ENCODE measurements around the gene NEDD4.

DNA sequence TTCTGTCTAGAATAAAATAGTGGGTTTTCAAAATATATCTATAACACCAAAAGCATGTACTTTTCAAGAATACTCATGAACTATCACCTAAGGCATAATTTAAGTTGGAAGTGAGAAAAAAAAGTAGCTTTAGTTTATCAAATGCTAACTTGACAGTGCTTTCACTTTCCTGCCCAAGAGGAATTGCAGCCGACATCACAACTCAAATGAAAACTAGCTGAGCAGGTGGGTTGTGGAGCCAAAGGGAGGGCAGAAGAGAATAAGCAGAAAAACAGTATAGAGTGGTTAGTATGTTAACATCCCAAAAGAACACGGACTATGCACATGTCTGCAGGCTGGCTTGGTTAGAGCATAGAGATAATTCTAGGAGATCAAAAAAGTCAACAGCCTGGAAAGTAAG lies 120.9 kb downstream of the NEDD4 start:
- TF ChIP-seq, protein P1, sequence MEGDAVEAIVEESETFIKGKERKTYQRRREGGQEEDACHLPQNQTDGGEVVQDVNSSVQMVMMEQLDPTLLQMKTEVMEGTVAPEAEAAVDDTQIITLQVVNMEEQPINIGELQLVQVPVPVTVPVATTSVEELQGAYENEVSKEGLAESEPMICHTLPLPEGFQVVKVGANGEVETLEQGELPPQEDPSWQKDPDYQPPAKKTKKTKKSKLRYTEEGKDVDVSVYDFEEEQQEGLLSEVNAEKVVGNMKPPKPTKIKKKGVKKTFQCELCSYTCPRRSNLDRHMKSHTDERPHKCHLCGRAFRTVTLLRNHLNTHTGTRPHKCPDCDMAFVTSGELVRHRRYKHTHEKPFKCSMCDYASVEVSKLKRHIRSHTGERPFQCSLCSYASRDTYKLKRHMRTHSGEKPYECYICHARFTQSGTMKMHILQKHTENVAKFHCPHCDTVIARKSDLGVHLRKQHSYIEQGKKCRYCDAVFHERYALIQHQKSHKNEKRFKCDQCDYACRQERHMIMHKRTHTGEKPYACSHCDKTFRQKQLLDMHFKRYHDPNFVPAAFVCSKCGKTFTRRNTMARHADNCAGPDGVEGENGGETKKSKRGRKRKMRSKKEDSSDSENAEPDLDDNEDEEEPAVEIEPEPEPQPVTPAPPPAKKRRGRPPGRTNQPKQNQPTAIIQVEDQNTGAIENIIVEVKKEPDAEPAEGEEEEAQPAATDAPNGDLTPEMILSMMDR (IDR thresholded peaks at IDR 0.05) = no peak
- no peak for TF ChIP-seq POLR2A (IDR thresholded peaks at IDR 0.05)
